Measurements from ENCODE around the gene MYBPC2.

MYBPC2 gene

DNA sequence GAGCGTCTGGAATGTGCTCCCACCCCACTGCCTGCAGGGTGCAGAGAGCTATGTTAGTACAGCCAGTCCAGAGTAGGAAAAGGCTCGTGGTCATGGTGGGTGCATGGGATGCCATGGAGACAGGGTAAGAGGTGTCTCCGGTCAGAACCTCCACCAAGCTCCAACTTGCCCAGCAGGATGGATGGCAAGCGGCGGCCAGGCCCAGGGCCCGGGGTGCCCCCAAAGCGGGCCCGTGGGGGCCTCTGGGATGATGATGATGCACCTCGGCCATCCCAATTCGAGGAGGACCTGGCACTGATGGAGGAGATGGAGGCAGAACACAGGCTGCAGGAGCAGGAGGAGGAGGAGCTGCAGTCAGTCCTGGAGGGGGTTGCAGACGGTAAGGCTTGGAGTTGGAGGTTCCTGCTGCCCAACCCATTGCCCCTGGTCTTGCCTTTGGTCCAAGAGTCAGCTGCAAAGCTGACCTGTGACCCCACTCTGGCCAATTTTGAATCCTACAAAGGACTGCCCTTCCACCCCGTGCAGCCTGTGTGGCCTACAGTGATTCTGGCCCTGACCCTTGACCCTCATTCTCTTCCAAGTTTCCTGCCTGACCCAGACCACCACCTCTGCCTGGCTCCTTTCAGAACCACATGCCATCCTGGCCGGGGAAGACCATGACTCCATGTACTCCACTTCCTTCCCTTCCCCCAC, 33.9 kb upstream of the MYBPC2 start:
- Histone ChIP-seq H3K36me3 (ENCODE audit: control insufficient read depth, insufficient read depth, low read length) (peaks cover under 1% of the 10 kb centered on the region), H3K9ac (ENCODE audit: low read length) (no peak overlapping the region)

DNA sequence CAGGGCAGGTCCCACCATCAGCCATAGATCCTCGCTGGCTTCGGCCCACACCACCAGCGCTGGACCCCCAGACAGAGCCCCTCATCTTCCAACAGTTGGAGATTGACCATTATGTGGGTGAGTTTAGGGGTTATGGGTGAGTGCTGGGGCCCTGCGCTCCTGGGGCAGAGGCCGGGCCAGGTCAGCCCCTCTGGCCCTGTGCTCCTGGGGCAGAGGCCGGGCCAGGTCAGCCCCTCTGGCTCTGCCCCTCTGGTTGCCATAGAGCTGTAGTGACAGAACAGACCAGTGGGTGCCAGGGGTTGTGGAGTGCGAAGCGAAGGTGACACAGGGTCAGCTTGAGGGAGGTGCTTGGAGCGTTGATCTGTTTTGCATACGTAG, 33.3 kb upstream of the MYBPC2 start:
- no peaks in the 10 kb centered on the region for H3K4me1 ChIP-seq (ENCODE audit: control insufficient read depth, insufficient read depth, low read length)
- no peak overlapping the region for H3K9ac ChIP-seq (ENCODE audit: low read length)
- no peak overlapping the region for H3K27ac ChIP-seq (ENCODE audit: low read depth, low read length)
- H3K36me3 ChIP-seq (ENCODE audit: control insufficient read depth, insufficient read depth, low read length), result peaks cover 2% of the 10 kb centered on the region
- no peaks in the 10 kb centered on the region for H3K27me3 ChIP-seq (ENCODE audit: control insufficient read depth, insufficient read depth, low read length)
- no peak overlapping the region for H3K4me3 ChIP-seq (ENCODE audit: low read length)

More for the DNA sequence above, 33.9 kb upstream of the MYBPC2 start:
- H3K4me3 ChIP-seq (ENCODE audit: low read length), result no peak overlapping the region
- H3K27ac ChIP-seq (ENCODE audit: low read depth, low read length), result no peak overlapping the region
- no peaks in the 10 kb centered on the region for H3K4me1 ChIP-seq (ENCODE audit: control insufficient read depth, insufficient read depth, low read length)
- no peaks in the 10 kb centered on the region for H3K27me3 ChIP-seq (ENCODE audit: control insufficient read depth, insufficient read depth, low read length)

DNA sequence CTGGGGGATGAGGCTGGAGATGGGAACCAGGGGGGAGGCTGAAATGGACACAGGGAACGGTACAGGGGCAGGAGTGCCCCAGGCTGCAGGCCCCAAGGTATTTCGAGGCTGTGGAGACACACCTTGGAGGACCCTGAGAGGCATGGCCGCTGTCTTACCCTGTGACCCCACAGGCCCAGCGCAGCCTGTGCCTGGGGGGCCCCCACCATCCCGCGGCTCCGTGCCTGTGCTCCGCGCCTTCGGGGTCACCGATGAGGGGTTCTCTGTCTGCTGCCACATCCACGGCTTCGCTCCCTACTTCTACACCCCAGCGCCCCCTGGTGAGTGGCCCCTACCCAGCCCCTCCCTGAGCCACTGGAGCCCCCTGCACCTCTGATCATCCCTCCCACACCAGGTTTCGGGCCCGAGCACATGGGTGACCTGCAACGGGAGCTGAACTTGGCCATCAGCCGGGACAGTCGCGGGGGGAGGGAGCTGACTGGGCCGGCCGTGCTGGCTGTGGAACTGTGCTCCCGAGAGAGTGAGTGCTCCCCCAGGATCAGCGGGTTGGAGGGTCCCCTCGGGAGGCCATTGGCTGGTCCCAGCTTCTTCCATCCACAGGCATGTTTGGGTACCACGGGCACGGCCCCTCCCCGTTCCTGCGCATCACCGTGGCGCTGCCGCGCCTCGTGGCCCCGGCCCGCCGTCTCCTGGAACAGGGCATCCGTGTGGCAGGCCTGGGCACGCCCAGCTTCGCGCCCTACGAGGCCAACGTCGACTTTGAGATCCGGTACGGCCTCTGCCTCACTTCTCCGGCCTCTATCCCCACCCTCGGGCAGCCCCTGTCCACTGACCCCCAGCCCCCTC, 30.9 kb upstream of the MYBPC2 start:
- Histone ChIP-seq H3K27ac (ENCODE audit: low read depth, low read length) (no peak overlapping the region), H3K27me3 (ENCODE audit: control insufficient read depth, insufficient read depth, low read length) (no peaks in the 10 kb centered on the region), H3K4me1 (ENCODE audit: control insufficient read depth, insufficient read depth, low read length) (no peaks in the 10 kb centered on the region), H3K4me3 (ENCODE audit: low read length) (no peak overlapping the region), H3K9ac (ENCODE audit: low read length) (no peak overlapping the region), H3K36me3 (ENCODE audit: control insufficient read depth, insufficient read depth, low read length) (peaks cover 2% of the 10 kb centered on the region)

DNA sequence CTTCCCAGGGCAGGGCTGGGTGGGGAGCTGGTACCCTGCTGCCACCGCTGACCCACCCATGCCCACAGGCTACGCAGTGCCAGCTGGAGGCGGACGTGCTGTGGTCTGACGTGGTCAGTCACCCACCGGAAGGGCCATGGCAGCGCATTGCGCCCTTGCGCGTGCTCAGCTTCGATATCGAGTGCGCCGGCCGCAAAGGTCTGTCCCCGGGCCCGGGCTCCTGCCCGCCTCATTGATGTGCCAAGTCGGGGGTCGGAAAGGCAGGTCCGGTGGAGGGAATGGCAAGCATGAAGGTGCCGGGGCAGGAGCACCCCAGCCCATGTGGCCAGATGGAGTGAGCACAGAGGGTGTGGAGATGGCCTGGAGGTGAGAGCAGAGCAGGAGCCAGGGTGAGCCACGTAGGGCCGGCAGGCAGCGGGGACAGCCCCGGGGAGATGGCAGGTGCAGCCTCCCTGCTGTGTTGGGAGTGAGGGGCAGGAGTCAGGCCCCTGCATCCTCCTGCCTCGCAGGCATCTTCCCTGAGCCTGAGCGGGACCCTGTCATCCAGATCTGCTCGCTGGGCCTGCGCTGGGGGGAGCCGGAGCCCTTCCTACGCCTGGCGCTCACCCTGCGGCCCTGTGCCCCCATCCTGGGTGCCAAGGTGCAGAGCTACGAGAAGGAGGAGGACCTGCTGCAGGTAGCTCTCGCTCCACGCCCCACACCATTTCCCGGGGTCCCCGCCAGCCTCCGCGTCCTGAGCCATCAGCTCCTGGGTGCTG, 30.0 kb upstream of the MYBPC2 start:
- H3K4me3 ChIP-seq (ENCODE audit: low read length), result no peak overlapping the region
- H3K9ac ChIP-seq (ENCODE audit: low read length), result no peak overlapping the region
- H3K27me3 ChIP-seq (ENCODE audit: control insufficient read depth, insufficient read depth, low read length), result no peaks in the 10 kb centered on the region
- no peak overlapping the region for H3K27ac ChIP-seq (ENCODE audit: low read depth, low read length)
- peaks cover 2% of the 10 kb centered on the region for H3K36me3 ChIP-seq (ENCODE audit: control insufficient read depth, insufficient read depth, low read length)
- H3K4me1 ChIP-seq (ENCODE audit: control insufficient read depth, insufficient read depth, low read length), result no peaks in the 10 kb centered on the region

DNA sequence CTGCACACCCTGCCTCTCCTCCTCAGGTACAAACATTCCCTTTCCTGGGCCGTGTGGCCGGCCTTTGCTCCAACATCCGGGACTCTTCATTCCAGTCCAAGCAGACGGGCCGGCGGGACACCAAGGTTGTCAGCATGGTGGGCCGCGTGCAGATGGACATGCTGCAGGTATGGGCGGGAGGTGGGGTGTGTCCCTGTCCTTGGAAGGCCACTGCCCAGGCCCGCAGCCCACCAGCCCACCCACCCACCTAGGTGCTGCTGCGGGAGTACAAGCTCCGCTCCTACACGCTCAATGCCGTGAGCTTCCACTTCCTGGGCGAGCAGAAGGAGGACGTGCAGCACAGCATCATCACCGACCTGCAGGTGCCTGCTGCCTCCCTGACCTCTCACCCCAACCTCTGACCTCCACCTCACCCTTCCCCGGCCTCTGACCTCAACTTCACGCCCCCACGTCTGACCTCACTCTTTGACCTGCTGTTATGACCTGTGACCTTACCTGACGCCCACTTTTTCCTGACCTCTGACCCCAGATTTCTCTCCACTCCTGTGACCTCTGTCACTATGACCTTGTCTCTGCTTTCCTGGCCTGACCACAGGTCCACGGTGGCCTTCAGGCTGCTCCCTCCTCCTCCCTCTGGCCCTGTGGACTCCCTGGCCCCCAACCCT, 26.4 kb upstream of the MYBPC2 start:
- peaks cover 4% of the 10 kb centered on the region for H3K36me3 ChIP-seq (ENCODE audit: control insufficient read depth, insufficient read depth, low read length)
- H3K4me1 ChIP-seq (ENCODE audit: control insufficient read depth, insufficient read depth, low read length), result no peaks in the 10 kb centered on the region
- H3K27me3 ChIP-seq (ENCODE audit: control insufficient read depth, insufficient read depth, low read length), result no peaks in the 10 kb centered on the region
- no peak overlapping the region for H3K9ac ChIP-seq (ENCODE audit: low read length)
- no peak overlapping the region for H3K27ac ChIP-seq (ENCODE audit: low read depth, low read length)
- no peak overlapping the region for H3K4me3 ChIP-seq (ENCODE audit: low read length)

DNA sequence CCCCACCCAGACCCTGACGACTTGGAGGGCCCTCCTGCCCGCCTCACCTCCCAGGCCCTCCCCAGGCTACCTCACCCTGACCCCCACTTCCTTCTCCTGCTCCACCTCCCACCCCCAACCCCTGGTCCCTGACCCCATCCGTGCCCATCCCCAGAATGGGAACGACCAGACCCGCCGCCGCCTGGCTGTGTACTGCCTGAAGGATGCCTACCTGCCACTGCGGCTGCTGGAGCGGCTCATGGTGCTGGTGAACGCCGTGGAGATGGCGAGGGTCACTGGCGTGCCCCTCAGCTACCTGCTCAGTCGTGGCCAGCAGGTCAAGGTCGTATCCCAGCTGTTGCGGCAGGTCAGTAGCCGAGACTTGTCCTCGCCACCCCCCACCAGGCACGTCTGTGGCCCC, 25.9 kb upstream of the MYBPC2 start:
- Histone ChIP-seq H3K36me3 (ENCODE audit: control insufficient read depth, insufficient read depth, low read length) (peaks cover 4% of the 10 kb centered on the region), H3K9ac (ENCODE audit: low read length) (no peak overlapping the region), H3K4me1 (ENCODE audit: control insufficient read depth, insufficient read depth, low read length) (no peaks in the 10 kb centered on the region), H3K27ac (ENCODE audit: low read depth, low read length) (no peak overlapping the region), H3K27me3 (ENCODE audit: control insufficient read depth, insufficient read depth, low read length) (no peaks in the 10 kb centered on the region), H3K4me3 (ENCODE audit: low read length) (no peak overlapping the region)

DNA sequence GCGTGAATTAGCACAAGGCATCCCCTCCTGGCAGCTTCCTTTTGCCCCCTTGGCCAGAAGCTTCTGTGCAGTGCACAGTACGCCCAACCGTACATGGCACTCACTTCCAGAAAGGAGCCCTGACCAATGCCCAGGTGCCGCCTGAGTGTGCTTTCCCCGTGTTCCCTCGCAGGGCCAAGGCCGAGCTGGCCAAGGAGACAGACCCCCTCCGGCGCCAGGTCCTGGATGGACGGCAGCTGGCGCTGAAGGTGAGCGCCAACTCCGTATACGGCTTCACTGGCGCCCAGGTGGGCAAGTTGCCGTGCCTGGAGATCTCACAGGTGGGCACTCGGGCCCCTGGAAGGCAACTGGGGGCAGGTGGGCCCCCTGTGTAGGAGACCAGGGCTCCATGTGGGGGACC, 23.3 kb upstream of the MYBPC2 start:
- no peaks in the 10 kb centered on the region for H3K27me3 ChIP-seq (ENCODE audit: control insufficient read depth, insufficient read depth, low read length)
- H3K4me3 ChIP-seq (ENCODE audit: low read length), result no peak overlapping the region
- H3K27ac ChIP-seq (ENCODE audit: low read depth, low read length), result no peak overlapping the region
- H3K4me1 ChIP-seq (ENCODE audit: control insufficient read depth, insufficient read depth, low read length), result no peaks in the 10 kb centered on the region
- H3K9ac ChIP-seq (ENCODE audit: low read length), result no peak overlapping the region
- peaks cover 2% of the 10 kb centered on the region for H3K36me3 ChIP-seq (ENCODE audit: control insufficient read depth, insufficient read depth, low read length)

DNA sequence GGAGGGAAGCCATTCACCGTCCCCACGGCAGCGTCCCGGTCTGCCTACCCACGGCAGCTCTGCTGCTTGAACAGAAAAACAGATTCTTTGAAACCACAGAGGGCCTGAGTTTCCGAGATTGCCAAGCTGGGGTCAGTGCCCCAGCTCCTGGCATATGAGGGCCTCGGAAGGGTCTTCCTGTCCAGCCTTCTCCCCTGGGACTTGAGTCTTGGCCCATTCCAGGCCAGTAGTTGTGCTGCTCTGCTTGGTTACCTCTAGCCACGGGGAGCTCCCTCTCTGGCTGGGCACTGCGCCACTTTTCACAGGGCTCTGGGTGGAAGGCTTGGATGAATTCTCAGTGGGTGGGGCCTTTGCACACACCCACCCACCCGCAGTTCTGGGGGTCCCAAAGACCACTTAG, 22.6 kb upstream of the MYBPC2 start:
- Histone ChIP-seq H3K9ac (ENCODE audit: low read length) (no peak overlapping the region), H3K27ac (ENCODE audit: low read depth, low read length) (no peak overlapping the region), H3K27me3 (ENCODE audit: control insufficient read depth, insufficient read depth, low read length) (no peaks in the 10 kb centered on the region), H3K36me3 (ENCODE audit: control insufficient read depth, insufficient read depth, low read length) (peaks cover 2% of the 10 kb centered on the region), H3K4me1 (ENCODE audit: control insufficient read depth, insufficient read depth, low read length) (no peaks in the 10 kb centered on the region), H3K4me3 (ENCODE audit: low read length) (no peak overlapping the region)

DNA sequence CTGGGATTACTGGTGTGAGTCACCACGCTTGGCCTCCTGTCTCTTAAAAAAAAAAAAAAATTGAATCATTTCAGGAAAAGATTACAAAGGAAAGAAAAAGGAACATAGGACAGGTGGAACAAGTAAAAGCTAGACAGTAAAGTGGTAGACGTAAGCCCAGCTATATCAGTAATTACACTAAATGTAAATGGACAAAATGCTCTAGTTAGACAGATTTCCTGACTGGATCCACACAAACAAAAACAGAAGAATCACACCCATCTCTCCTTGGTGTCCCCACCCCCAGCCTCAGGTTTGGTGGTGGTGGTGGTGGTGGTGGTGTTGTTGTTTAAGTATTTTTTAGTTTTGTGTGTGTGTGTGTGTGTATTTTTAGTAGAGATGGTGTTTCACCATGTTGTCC, 20.3 kb upstream of the MYBPC2 start:
- H3K9ac ChIP-seq (ENCODE audit: low read length), result no peak overlapping the region

DNA sequence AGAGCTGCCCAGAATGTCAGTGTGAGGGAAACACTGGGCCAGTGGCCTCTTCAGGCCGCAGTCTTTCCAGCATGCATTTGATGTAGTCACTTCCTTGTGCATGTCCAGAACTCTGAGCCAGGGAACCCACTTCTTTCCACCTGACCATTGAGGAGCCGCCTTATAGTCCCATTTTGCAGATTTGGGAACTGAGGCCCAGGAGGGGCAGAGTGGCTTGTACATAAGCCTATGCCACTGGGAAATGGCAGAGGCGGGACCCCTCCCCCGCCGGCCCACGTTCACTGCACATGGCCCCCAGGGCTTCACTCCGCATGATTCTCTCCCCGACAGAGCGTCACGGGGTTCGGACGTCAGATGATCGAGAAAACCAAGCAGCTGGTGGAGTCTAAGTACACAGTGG, 19.6 kb upstream of the MYBPC2 start:
- H3K27me3 ChIP-seq (ENCODE audit: control insufficient read depth, insufficient read depth, low read length), result no peaks in the 10 kb centered on the region
- peaks cover 2% of the 10 kb centered on the region for H3K36me3 ChIP-seq (ENCODE audit: control insufficient read depth, insufficient read depth, low read length)

More for the DNA sequence above, 20.3 kb upstream of the MYBPC2 start:
- Histone ChIP-seq H3K4me3 (ENCODE audit: low read length) (no peak overlapping the region), H3K27ac (ENCODE audit: low read depth, low read length) (no peak overlapping the region), H3K4me1 (ENCODE audit: control insufficient read depth, insufficient read depth, low read length) (no peaks in the 10 kb centered on the region), H3K27me3 (ENCODE audit: control insufficient read depth, insufficient read depth, low read length) (no peaks in the 10 kb centered on the region), H3K36me3 (ENCODE audit: control insufficient read depth, insufficient read depth, low read length) (peaks cover 2% of the 10 kb centered on the region)

DNA sequence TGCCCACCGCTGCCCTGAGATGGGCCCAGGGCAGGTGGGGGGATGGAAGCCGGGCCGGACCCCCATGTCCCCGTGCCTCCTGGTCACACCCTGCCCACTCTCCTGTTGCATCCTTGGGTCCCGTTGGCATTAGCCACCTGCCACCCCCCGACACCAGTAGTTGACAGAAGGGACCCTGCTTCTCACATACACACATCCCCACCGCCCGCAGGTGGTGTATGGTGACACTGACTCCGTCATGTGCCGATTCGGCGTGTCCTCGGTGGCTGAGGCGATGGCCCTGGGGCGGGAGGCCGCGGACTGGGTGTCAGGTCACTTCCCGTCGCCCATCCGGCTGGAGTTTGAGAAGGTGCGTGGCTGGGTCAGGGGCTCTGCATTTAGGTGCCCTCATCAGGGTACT, 19.2 kb upstream of the MYBPC2 start:
- Histone ChIP-seq H3K4me3 (ENCODE audit: low read length) (no peak overlapping the region), H3K27ac (ENCODE audit: low read depth, low read length) (no peak overlapping the region), H3K9ac (ENCODE audit: low read length) (no peak overlapping the region), H3K27me3 (ENCODE audit: control insufficient read depth, insufficient read depth, low read length) (peaks cover 4% of the 10 kb centered on the region), H3K4me1 (ENCODE audit: control insufficient read depth, insufficient read depth, low read length) (no peaks in the 10 kb centered on the region), H3K36me3 (ENCODE audit: control insufficient read depth, insufficient read depth, low read length) (peaks cover 2% of the 10 kb centered on the region)

More for the DNA sequence above, 19.6 kb upstream of the MYBPC2 start:
- Histone ChIP-seq H3K27ac (ENCODE audit: low read depth, low read length) (no peak overlapping the region), H3K4me1 (ENCODE audit: control insufficient read depth, insufficient read depth, low read length) (no peaks in the 10 kb centered on the region), H3K4me3 (ENCODE audit: low read length) (no peak overlapping the region), H3K9ac (ENCODE audit: low read length) (no peak overlapping the region)

Measured in rectal smooth muscle tissue (tissue), 1 donor.